Measurements from ENCODE around the gene SLC25A12. TPM values are rescaled to one million over a fixed set of nuclear protein-coding genes. Genes with fewer than 3 reads are reported as not detected.

The SLC25A12 gene
- total and polyA plus RNA-seq, 9 of the 15 experiments (the other 6 are each of a cell fraction or from before 2014, with no cell fraction given) = 13.5 to 36.5 (median 21.7) TPM

DNA sequence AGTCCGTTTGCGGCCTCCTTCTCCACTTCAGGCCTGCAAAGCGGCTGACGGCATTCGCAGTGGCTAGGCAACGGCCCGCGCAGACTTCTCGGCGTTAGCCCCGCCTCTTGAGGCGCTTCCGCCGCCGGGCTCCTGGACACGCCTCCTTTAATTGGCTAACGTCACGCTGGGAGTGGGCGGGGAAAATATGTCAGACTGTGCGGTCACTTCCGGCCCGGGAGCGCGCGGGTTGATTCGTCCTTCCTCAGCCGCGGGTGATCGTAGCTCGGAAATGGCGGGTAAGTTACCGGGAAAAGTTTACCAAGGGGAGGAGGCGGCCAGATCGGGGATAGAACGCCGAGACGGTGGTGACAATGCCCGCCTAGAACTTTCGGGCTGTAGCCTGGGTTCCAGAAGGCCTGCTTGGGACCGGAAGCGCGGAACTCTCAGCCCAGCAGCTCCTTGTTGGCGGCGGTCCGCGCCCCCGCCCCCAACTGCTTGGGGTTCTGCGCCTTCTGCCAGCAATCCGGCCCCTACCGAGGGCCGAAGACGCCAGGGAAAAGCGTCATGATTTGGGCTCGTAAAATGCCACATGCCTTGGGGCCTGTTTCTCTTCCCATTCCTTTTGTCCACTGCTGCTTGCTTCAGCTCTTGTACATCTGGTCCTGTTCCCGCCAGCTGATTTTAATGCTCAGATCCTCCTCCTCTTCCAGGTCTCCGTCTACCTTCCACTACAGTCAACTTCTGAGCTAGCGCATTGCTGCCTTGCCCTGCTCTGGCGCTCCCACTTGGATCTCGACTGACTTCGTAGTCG lies 28.4 kb upstream of the SLC25A12 start, which contains the start of gene HAT1 (continued):
- TF ChIP-seq HDAC8 (tag; IDR thresholded peaks at IDR 0.05) (0 out of 2 replicates have a peak, but pooled peaks have one; percentile 13), JUN (IDR thresholded peaks at IDR 0.05; ENCODE audit: borderline replicate concordance, low read depth, low read length) (peak; percentile 75; the same call in 1 of the 2 replicates), JUN (CRISPR knock-in tag; IDR thresholded peaks at IDR 0.05; ENCODE audit: borderline replicate concordance) (no peak), MTA1 (IDR thresholded peaks at IDR 0.05; ENCODE audit: borderline replicate concordance) (peak; percentile 57; the same call in 1 of the 2 replicates), GTF2E2 (tag; IDR thresholded peaks at IDR 0.05) (no peak; the same call in 1 of the 2 replicates), RB1 (IDR thresholded peaks at IDR 0.05; ENCODE audit: low read depth) (peak; percentile 98; the same call in 1 of the 2 replicates), ZNF133 (CRISPR knock-in tag; IDR thresholded peaks at IDR 0.05) (no peak), TAF9B (IDR thresholded peaks at IDR 0.05; ENCODE audit: partially characterized antibody) (peak; percentile 79), YBX1 (IDR thresholded peaks at IDR 0.05) (no peak), MECOM (CRISPR knock-in tag; IDR thresholded peaks at IDR 0.05) (no peak), TBL1XR1 (IDR thresholded peaks at IDR 0.05; ENCODE audit: low read length in 2 of 2) (no peak), FOSL1 (tag; conservative IDR thresholded peaks at IDR 0.05) (0 out of 2 replicates have a peak, but pooled peaks have one; percentile 41), TBP (optimal IDR thresholded peaks at IDR 0.05; ENCODE audit: low read depth, low read length) (peak; percentile 69), CHD4 (IDR thresholded peaks at IDR 0.05; ENCODE audit: insufficient read depth, insufficient replicate concordance, low read depth, low read length, poor library complexity, severe bottlenecking) (no peak), MXI1 (IDR thresholded peaks at IDR 0.05; ENCODE audit: low read depth, low read length) (peak; percentile 92)
- TF ChIP-seq, protein P1, sequence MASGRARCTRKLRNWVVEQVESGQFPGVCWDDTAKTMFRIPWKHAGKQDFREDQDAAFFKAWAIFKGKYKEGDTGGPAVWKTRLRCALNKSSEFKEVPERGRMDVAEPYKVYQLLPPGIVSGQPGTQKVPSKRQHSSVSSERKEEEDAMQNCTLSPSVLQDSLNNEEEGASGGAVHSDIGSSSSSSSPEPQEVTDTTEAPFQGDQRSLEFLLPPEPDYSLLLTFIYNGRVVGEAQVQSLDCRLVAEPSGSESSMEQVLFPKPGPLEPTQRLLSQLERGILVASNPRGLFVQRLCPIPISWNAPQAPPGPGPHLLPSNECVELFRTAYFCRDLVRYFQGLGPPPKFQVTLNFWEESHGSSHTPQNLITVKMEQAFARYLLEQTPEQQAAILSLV (tag; IDR thresholded peaks at IDR 0.05) = no peak
- TF ChIP-seq, protein P2, sequence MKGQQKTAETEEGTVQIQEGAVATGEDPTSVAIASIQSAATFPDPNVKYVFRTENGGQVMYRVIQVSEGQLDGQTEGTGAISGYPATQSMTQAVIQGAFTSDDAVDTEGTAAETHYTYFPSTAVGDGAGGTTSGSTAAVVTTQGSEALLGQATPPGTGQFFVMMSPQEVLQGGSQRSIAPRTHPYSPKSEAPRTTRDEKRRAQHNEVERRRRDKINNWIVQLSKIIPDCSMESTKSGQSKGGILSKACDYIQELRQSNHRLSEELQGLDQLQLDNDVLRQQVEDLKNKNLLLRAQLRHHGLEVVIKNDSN (CRISPR knock-in tag; IDR thresholded peaks at IDR 0.05) = no peak
- TF ChIP-seq, protein P3, sequence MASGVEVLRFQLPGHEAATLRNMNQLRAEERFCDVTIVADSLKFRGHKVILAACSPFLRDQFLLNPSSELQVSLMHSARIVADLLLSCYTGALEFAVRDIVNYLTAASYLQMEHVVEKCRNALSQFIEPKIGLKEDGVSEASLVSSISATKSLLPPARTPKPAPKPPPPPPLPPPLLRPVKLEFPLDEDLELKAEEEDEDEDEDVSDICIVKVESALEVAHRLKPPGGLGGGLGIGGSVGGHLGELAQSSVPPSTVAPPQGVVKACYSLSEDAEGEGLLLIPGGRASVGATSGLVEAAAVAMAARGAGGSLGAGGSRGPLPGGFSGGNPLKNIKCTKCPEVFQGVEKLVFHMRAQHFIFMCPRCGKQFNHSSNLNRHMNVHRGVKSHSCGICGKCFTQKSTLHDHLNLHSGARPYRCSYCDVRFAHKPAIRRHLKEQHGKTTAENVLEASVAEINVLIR (CRISPR knock-in tag; IDR thresholded peaks at IDR 0.05) = peak; percentile 88
- TF ChIP-seq, protein P4, sequence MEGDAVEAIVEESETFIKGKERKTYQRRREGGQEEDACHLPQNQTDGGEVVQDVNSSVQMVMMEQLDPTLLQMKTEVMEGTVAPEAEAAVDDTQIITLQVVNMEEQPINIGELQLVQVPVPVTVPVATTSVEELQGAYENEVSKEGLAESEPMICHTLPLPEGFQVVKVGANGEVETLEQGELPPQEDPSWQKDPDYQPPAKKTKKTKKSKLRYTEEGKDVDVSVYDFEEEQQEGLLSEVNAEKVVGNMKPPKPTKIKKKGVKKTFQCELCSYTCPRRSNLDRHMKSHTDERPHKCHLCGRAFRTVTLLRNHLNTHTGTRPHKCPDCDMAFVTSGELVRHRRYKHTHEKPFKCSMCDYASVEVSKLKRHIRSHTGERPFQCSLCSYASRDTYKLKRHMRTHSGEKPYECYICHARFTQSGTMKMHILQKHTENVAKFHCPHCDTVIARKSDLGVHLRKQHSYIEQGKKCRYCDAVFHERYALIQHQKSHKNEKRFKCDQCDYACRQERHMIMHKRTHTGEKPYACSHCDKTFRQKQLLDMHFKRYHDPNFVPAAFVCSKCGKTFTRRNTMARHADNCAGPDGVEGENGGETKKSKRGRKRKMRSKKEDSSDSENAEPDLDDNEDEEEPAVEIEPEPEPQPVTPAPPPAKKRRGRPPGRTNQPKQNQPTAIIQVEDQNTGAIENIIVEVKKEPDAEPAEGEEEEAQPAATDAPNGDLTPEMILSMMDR (IDR thresholded peaks at IDR 0.05 in 2 of 3, conservative IDR thresholded peaks at IDR 0.05 in 1 of 3; ENCODE audit: insufficient read depth in 2 of 3, low read depth in 1 of 3, low read length in 3 of 3) = 0 out of 6 replicates have a peak, but pooled peaks of 2 of the 3 experiments have one; percentile 3 to 10
- TF ChIP-seq, protein P5, sequence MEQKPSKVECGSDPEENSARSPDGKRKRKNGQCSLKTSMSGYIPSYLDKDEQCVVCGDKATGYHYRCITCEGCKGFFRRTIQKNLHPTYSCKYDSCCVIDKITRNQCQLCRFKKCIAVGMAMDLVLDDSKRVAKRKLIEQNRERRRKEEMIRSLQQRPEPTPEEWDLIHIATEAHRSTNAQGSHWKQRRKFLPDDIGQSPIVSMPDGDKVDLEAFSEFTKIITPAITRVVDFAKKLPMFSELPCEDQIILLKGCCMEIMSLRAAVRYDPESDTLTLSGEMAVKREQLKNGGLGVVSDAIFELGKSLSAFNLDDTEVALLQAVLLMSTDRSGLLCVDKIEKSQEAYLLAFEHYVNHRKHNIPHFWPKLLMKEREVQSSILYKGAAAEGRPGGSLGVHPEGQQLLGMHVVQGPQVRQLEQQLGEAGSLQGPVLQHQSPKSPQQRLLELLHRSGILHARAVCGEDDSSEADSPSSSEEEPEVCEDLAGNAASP (IDR thresholded peaks at IDR 0.05) = no peak

All from K562 (cell line).